DND-41 (cell line): ENCODE measurements around the gene TRIM41.

Source experiments
- ATAC-seq: fragments of 200-7000 bp; cut with Tn5 transposase; 3 replicates; pipeline ENCODE4 v1.9.1; 2021; ENCODE audit warnings: low read depth; ENCODE audit not compliant: insufficient read depth
- DNase-seq: peaks from one replicate; pipeline ENCODE4 v3.0.0-alpha.2; 2020
- H2AFZ ChIP-seq: 2 replicates; pipeline ENCODE4 v1.6.0; 2012; ENCODE audit warnings: low read depth, low read length
- H3K27ac ChIP-seq: 2 replicates; pipeline ENCODE4 v1.5.1; 2012; ENCODE audit warnings: low read length, inconsistent platforms
- H3K27me3 ChIP-seq: fragments of 200-600 bp; sonication (generic); 2 replicates; pipeline ENCODE4 v1.6.0; 2012; ENCODE audit warnings: low read length, mild to moderate bottlenecking, inconsistent platforms; ENCODE audit not compliant: insufficient read depth, poor library complexity
- H3K36me3 ChIP-seq: 2 replicates; pipeline ENCODE4 v1.5.1; 2012; ENCODE audit warnings: low read length, inconsistent platforms; ENCODE audit not compliant: insufficient read depth
- H3K4me1 ChIP-seq: 2 replicates; pipeline ENCODE4 v1.5.1; 2012; ENCODE audit warnings: mild to moderate bottlenecking, low read length; ENCODE audit not compliant: insufficient read depth
- H3K4me2 ChIP-seq: 2 replicates; pipeline ENCODE4 v1.6.0; 2012; ENCODE audit warnings: mild to moderate bottlenecking, moderate library complexity, low read length, inconsistent platforms; ENCODE audit not compliant: insufficient read depth
- H3K4me3 ChIP-seq, 2 experiments: fragments of 200-600 bp in 1 of 2; shearing (Covaris generic) in 1 of 2; 2 replicates each; pipeline ENCODE4 v1.5.1; 2012 to 2016; ENCODE audit warnings: inconsistent platforms in 2 of 2, low read length in 2 of 2, mild to moderate bottlenecking in 2 of 2, low read depth in 1 of 2, moderate library complexity in 1 of 2
- H3K79me2 ChIP-seq: 2 replicates; pipeline ENCODE4 v1.6.0; 2012; ENCODE audit warnings: low read length, inconsistent platforms; ENCODE audit not compliant: insufficient read depth
- H3K9ac ChIP-seq: 2 replicates; pipeline ENCODE4 v1.6.0; 2012; ENCODE audit warnings: low read depth, mild to moderate bottlenecking, inconsistent platforms, low read length, moderate library complexity
- H3K9me3 ChIP-seq: 2 replicates; pipeline ENCODE4 v1.5.1; 2012; ENCODE audit warnings: low read length, moderate library complexity, mild to moderate bottlenecking, inconsistent platforms; ENCODE audit not compliant: insufficient read depth, severe bottlenecking
- H4K20me1 ChIP-seq: 2 replicates; pipeline ENCODE4 v1.6.0; 2012; ENCODE audit warnings: low read length; ENCODE audit not compliant: insufficient read depth
- EZH2 ChIP-seq: IDR thresholded peaks from 3 replicates; pipeline ENCODE4 v1.6.1; 2012; ENCODE audit warnings: borderline replicate concordance, low read depth, mild to moderate bottlenecking, moderate library complexity, low read length, inconsistent platforms; ENCODE audit not compliant: severe bottlenecking
- TF ChIP-seq, protein P1 (sequence below): IDR thresholded peaks from 2 replicates; pipeline ENCODE4 v1.5.1; 2012; ENCODE audit warnings: borderline replicate concordance, low read length, moderate library complexity, mild to moderate bottlenecking; ENCODE audit not compliant: poor library complexity, severe bottlenecking; ENCODE audit errors: extremely low read depth

Gene TRIM41

DNA sequence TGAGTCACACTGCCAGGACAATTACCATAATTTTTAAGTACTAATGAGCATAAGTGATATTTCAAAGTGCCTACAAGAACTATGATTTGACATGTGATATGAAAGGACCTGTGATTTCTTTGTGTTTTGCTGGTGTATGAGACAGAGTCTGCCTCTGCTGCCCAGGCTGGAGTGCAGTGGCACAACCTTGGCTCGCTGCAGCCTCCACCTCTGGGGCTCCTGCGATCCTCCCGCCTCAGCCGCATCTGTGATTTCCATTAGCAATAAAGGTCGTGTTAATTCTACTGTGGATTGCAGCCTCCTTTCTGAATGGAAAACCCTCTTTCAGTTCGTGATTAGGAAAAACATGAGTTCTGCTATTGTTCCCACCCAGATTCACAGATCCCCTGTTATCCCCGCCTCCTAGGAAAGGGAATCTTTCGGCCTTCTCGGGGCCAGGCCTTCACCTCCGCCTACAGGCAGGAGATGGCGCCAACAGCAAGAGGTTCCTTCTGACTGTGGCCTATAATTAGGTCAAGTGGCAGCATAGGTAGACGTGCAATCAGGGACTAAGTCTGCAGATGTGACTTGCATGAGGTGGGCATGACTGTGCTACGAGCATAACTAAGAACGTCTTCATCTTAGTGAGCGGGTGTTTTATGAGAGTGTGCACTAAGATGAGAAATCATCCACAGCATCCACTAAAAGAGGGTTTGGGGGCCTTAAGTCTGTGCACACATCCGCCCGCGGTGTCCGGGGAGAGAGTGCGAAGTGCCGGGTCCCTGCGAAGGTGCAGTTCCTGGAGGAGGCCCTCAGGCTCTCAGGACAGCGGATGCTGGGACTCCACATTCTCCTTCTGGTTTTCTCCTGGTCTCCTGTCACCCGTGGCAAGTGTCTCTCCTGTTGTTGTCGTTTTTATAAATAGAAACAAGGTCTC lies 41.2 kb upstream of the TRIM41 start:
- H3K27ac ChIP-seq: no peak overlapping the region
- DNase-seq: peak; percentile 55
- peaks cover 16% of the 10 kb centered on the region for H3K4me1 ChIP-seq
- no peaks in the 10 kb centered on the region for H3K27me3 ChIP-seq
- no peak for TF ChIP-seq EZH2
- TF ChIP-seq, protein P1, sequence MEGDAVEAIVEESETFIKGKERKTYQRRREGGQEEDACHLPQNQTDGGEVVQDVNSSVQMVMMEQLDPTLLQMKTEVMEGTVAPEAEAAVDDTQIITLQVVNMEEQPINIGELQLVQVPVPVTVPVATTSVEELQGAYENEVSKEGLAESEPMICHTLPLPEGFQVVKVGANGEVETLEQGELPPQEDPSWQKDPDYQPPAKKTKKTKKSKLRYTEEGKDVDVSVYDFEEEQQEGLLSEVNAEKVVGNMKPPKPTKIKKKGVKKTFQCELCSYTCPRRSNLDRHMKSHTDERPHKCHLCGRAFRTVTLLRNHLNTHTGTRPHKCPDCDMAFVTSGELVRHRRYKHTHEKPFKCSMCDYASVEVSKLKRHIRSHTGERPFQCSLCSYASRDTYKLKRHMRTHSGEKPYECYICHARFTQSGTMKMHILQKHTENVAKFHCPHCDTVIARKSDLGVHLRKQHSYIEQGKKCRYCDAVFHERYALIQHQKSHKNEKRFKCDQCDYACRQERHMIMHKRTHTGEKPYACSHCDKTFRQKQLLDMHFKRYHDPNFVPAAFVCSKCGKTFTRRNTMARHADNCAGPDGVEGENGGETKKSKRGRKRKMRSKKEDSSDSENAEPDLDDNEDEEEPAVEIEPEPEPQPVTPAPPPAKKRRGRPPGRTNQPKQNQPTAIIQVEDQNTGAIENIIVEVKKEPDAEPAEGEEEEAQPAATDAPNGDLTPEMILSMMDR: peak; percentile 87
- H4K20me1 ChIP-seq: no peaks in the 10 kb centered on the region
- ATAC-seq: peak; percentile 45; the same call in 2 of the 3 replicates
- no peak overlapping the region for H3K4me3 ChIP-seq
- H3K9me3 ChIP-seq: no peaks in the 10 kb centered on the region
- H3K36me3 ChIP-seq: no peaks in the 10 kb centered on the region
- H3K79me2 ChIP-seq: no peaks in the 10 kb centered on the region
- H3K9ac ChIP-seq: no peak overlapping the region
- H3K4me2 ChIP-seq: no peak overlapping the region
- H2AFZ ChIP-seq: no peak overlapping the region; the same call in 1 of the 2 replicates

DNA sequence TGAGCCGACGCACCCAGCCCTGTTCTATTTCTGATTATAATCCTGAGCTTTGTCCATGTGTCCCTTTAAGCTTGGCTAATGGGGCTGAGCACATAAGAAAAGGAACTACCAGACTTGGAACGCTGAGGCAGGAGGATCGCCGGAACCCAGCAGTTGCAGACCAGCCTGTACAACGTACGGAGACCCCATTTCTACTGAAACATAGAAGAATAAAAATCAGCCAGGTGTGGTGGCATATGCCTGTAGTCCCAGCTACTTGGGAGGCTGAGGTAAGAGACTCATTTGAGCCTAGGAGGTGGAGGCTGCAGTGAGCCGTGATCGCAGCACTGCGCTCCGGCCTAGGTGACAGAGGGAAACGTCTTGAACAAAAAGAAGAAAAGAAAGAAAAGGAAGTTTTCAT lies 40.4 kb upstream of the TRIM41 start:
- Histone ChIP-seq H3K4me1 (peaks cover 16% of the 10 kb centered on the region), H2AFZ (no peak overlapping the region), H3K79me2 (no peaks in the 10 kb centered on the region), H3K27me3 (no peaks in the 10 kb centered on the region), H3K4me2 (no peak overlapping the region), H3K9me3 (no peaks in the 10 kb centered on the region), H4K20me1 (no peaks in the 10 kb centered on the region), H3K36me3 (no peaks in the 10 kb centered on the region), H3K4me3 (no peak overlapping the region), H3K27ac (no peak overlapping the region), H3K9ac (no peak overlapping the region)
- no peak for ATAC-seq
- DNase-seq: no peak
- TF ChIP-seq, protein P1: no peak
- TF ChIP-seq EZH2: no peak

DNA sequence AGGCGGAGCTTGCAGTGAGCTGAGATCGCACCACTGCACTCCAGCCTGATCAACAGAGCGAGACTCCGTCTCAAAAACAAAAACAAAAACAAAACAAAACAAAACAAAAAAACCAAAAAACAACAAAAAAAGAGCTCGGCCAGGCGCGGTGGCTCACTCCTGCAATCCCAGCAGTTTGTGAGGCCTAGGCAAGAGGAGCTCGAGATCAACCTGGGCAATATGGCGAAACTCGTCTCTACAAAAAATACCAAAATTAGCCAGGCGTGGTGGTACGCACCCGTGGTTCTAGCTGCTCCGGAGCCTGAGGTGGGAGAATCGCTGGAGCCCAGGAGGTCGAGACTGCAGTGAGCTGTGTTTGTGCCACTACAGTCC lies 38.2 kb upstream of the TRIM41 start:
- peaks cover 27% of the 10 kb centered on the region for H3K4me1 ChIP-seq
- no peaks in the 10 kb centered on the region for H3K79me2 ChIP-seq
- H3K4me2 ChIP-seq: peak overlapping the region; percentile 67
- no peak overlapping the region for H3K27ac ChIP-seq
- H2AFZ ChIP-seq: peak overlapping the region; percentile 51; the same call in 1 of the 2 replicates
- no peaks in the 10 kb centered on the region for H4K20me1 ChIP-seq
- H3K27me3 ChIP-seq: no peaks in the 10 kb centered on the region
- ATAC-seq: no peak
- H3K9me3 ChIP-seq: no peaks in the 10 kb centered on the region
- H3K4me3 ChIP-seq: no peak overlapping the region
- H3K36me3 ChIP-seq: no peaks in the 10 kb centered on the region; the same call in 1 of the 2 replicates
- no peak for TF ChIP-seq EZH2
- TF ChIP-seq, protein P1: no peak
- DNase-seq: no peak
- H3K9ac ChIP-seq: peak overlapping the region; percentile 53; the same call in 1 of the 2 replicates
